Measurements from ENCODE around the gene PEAR1.

GRCh38 chr1:156853761-156854160, 39.8 kb upstream of the PEAR1 start:
- TF ChIP-seq, protein P1, sequence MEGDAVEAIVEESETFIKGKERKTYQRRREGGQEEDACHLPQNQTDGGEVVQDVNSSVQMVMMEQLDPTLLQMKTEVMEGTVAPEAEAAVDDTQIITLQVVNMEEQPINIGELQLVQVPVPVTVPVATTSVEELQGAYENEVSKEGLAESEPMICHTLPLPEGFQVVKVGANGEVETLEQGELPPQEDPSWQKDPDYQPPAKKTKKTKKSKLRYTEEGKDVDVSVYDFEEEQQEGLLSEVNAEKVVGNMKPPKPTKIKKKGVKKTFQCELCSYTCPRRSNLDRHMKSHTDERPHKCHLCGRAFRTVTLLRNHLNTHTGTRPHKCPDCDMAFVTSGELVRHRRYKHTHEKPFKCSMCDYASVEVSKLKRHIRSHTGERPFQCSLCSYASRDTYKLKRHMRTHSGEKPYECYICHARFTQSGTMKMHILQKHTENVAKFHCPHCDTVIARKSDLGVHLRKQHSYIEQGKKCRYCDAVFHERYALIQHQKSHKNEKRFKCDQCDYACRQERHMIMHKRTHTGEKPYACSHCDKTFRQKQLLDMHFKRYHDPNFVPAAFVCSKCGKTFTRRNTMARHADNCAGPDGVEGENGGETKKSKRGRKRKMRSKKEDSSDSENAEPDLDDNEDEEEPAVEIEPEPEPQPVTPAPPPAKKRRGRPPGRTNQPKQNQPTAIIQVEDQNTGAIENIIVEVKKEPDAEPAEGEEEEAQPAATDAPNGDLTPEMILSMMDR (IDR thresholded peaks at IDR 0.05; ENCODE audit: low read depth, low read length): no peak
- no peak for TF ChIP-seq EZH2phosphoT487 (IDR thresholded peaks at IDR 0.05; ENCODE audit: low read depth)
